Lung (tissue), 12 donors: Measurements from ENCODE around the gene RANBP1. TPM values are rescaled to one million over a fixed set of nuclear protein-coding genes. Genes with fewer than 3 reads are reported as not detected.

Experiments used
- ATAC-seq: fragments of 200-7000 bp; cut with Tn5 transposase; one replicate; pipeline ENCODE4 v1.9.1; 2020; ENCODE audit warnings: moderate number of reproducible peaks; ENCODE audit not compliant: insufficient read depth, low FRiP score
- DNase-seq, 3 donors: peaks; one replicate each; pipeline ENCODE4 v3.0.0-alpha.2; 2013 to 2017
- H3K27ac ChIP-seq, 2 donors: one replicate each; pipeline ENCODE4 v1.5.1; 2013; ENCODE audit warnings: mild to moderate bottlenecking in 2 of 2, moderate library complexity in 2 of 2, control low read depth in 1 of 2, inconsistent platforms in 1 of 2, low read depth in 1 of 2, low read length in 1 of 2
- H3K27me3 ChIP-seq, 3 donors: one replicate each; pipeline ENCODE4 v1.5.1; 2013; ENCODE audit warnings: low read length in 2 of 3; ENCODE audit not compliant: control insufficient read depth in 3 of 3, insufficient read depth in 3 of 3
- H3K36me3 ChIP-seq, 4 donors: one replicate each; pipeline ENCODE4 v1.5.1; 2013; ENCODE audit warnings: low read length in 4 of 4, mild to moderate bottlenecking in 1 of 4, moderate library complexity in 1 of 4; ENCODE audit not compliant: control insufficient read depth in 4 of 4, insufficient read depth in 4 of 4
- H3K4me1 ChIP-seq, 5 donors: one replicate each; pipeline ENCODE4 v1.5.1; 2013; ENCODE audit warnings: low read length in 5 of 5, mild to moderate bottlenecking in 2 of 5, moderate library complexity in 1 of 5; ENCODE audit not compliant: control insufficient read depth in 5 of 5, insufficient read depth in 5 of 5
- H3K4me3 ChIP-seq: one replicate; pipeline ENCODE4 v1.5.1; 2013; ENCODE audit warnings: mild to moderate bottlenecking, control low read depth, moderate library complexity
- H3K9ac ChIP-seq, 2 donors: one replicate each; pipeline ENCODE4 v1.5.1; 2013; ENCODE audit warnings: low read length in 2 of 2, control low read depth in 1 of 2; ENCODE audit not compliant: insufficient read depth in 1 of 2
- H3K9me3 ChIP-seq, 4 donors: one replicate each; pipeline ENCODE4 v1.5.1; 2013; ENCODE audit warnings: low read length in 3 of 4, mild to moderate bottlenecking in 1 of 4, moderate library complexity in 1 of 4; ENCODE audit not compliant: control insufficient read depth in 4 of 4, insufficient read depth in 3 of 4
- CTCF ChIP-seq: IDR thresholded peaks from 2 replicates; pipeline ENCODE4 v1.5.1; 2012; ENCODE audit warnings: mild to moderate bottlenecking; ENCODE audit errors: control extremely low read depth, extremely low read depth
- whole genome bisulfite sequencing, 2 donors: extraction: QIAGEN DNeasy Blood & Tissue Kit; methylation state at CpG; one replicate each; pipeline ENCODE4 v1.1.7; 2013; 5-methylcytosine and 5-hydroxymethylcytosine counted together
- polyA plus RNA-seq, 2 donors: library from polyadenylated mRNA; stranded (reverse); fragments of 200-250 nt; gene quantifications; one replicate each; pipeline ENCODE4 v1.2.1, GENCODE V29; 2013
- total RNA-seq, 2 donors: library from RNA; depleted of rRNA in 1 of 2; stranded (reverse); fragments of >200 nt in 1 of 2; gene quantifications; one replicate each; pipeline ENCODE4 v1.2.1, GENCODE V29; 2014 to 2021
- donor health status: control.
- donor health status: control.
- donor health status: Bipolar disorder and iron deficiency.
- donor health status: healthy.
- donor health status: DM: yes; HTN: yes; CAD: no.

The RANBP1 gene
- total and polyA plus RNA-seq, 4 donors: 72.9 to 119 (median 83.2) TPM

GRCh38 chr22:20123366-20124082, 7.6 kb downstream of the RANBP1 start:
- Histone ChIP-seq H3K9me3 (no peaks in the 10 kb centered on the region), H3K4me3 (no peak overlapping the region), H3K9ac (no peak overlapping the region), H3K36me3 (peaks cover 2 to 52% (median 15%) of the 10 kb centered on the region in 4 donors), H3K27me3 (no peaks in the 10 kb centered on the region), H3K4me1 (peaks cover 2 to 8% (median 3%) of the 10 kb centered on the region in 5 donors), H3K27ac (no peak overlapping the region)
- 93 to 95% methylated on average over 13 of the region's 13 CpGs for WGBS, 2 donors
- no peak for DNase-seq
- TF ChIP-seq CTCF: no peak
- no peak for ATAC-seq

GRCh38 chr22:20124083-20124787, 8.3 kb downstream of the RANBP1 start:
- Histone ChIP-seq H3K27ac (no peak overlapping the region), H3K9ac (no peak overlapping the region), H3K4me3 (no peak overlapping the region), H3K36me3 (peaks cover 2 to 50% (median 10%) of the 10 kb centered on the region in 4 donors), H3K4me1 (peaks cover 0 to 1% (median 0%) of the 10 kb centered on the region in 5 donors), H3K9me3 (no peaks in the 10 kb centered on the region), H3K27me3 (no peaks in the 10 kb centered on the region)
- ATAC-seq (no peak), DNase-seq (no peak)
- TF ChIP-seq CTCF: no peak
- WGBS, 2 donors: 94 to 96% methylated on average over 11 of the region's 11 CpGs

GRCh38 chr22:20125201-20126174, 9.6 kb downstream of the RANBP1 start:
- 92 to 93% methylated on average over 32 of the region's 32 CpGs for WGBS, 2 donors
- ATAC-seq: no peak
- Histone ChIP-seq H3K27me3 (no peaks in the 10 kb centered on the region), H3K36me3 (peaks cover 0 to 44% (median 8%) of the 10 kb centered on the region in 4 donors), H3K27ac (no peak overlapping the region), H3K4me3 (no peak overlapping the region), H3K9ac (no peak overlapping the region), H3K4me1 (peaks cover 0 to under 1% (median 0%) of the 10 kb centered on the region in 5 donors), H3K9me3 (no peaks in the 10 kb centered on the region)
- DNase-seq: no peak
- TF ChIP-seq CTCF: no peak
